Stimulated activated CD4-positive, alpha-beta T cell treated with anti-CD3 and anti-CD28 coated beads, Interleukin-12 subunit alpha, Interleukin-12 subunit beta, amount 100 ng/mL, for 24 hours (primary cell): ENCODE results near the gene CDH8.

Experiments used
- DNase-seq, 2 experiments: peaks; one replicate each; pipeline ENCODE4 v3.0.0-alpha.2; 2020; ENCODE audit warnings: low read depth in 2 of 2

CDH8 gene

DNA sequence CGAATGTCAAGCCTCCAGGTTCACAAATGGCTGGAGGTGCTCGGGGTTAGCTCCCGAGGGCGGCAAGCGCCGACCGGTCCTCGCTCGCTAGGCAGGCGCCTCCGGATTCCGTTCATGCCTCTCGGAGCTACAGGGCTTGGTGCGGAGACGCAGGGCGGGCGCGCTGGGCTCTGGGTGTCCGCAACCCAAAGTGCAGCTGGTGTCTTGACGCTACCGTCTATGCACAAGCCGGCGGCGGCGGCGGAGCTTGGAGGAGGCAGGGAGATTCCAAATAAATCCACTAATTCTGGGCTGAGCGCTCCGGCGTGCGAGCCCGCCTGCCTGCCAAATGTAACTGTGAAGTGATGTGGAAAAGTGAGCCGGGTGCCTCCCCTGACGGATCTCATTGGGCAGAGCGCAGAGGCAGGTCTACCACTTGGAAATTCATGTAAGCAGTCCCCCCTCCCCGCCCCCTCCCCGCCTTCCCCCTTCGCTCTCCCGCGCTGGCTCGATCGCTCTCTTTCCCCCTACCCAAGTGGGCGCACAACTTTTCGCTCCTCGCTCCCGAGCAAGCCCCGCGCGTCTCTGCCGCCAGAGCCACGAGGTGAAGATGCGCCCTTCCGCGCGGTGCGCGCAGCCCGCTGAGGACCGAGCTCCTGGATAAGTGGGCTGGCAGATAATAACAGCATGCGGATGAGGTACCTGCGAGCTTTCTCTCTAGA, at the start of gene CDH8:
CDH8 (minus strand) TSS at position 338 of the 701 bp plus-strand sequence. CDS start 15,035 bp downstream, outside the sequence.
- no peak for DNase-seq

DNA sequence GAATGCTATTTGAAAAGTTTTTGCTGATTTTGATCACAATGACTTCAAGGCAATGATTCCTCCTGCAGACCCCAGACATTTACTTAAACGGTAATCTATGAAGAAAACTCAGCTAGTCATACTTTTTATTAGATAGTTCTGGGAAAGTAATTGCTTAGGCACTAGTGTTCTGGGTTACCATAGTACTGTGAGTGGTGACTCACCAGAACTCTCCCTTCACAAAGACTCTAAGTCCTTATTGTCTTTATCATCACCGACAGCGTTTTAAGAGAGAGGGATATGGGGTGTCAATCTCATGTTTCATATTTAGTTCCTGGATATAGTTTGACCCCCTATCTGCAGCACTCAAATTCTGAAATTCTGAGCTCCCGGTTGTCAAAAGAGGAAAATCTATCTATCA, 43.0 kb upstream of the CDH8 start:
- DNase-seq: no peak

- no peak for DNase-seq
Observed at GRCh38 chr16:62077998-62078397, 41.8 kb upstream of the CDH8 start.

GRCh38 chr16:62076886-62077285, 40.6 kb upstream of the CDH8 start:
- DNase-seq: no peak

- no peak for DNase-seq
Observed at GRCh38 chr16:62068747-62069146, 32.5 kb upstream of the CDH8 start.

- DNase-seq: no peak
Observed at GRCh38 chr16:62067981-62068380, 31.7 kb upstream of the CDH8 start.

GRCh38 chr16:62067182-62067581, 30.9 kb upstream of the CDH8 start:
- no peak for DNase-seq

- DNase-seq: no peak
Observed at GRCh38 chr16:62066747-62067146, 30.5 kb upstream of the CDH8 start.

DNA sequence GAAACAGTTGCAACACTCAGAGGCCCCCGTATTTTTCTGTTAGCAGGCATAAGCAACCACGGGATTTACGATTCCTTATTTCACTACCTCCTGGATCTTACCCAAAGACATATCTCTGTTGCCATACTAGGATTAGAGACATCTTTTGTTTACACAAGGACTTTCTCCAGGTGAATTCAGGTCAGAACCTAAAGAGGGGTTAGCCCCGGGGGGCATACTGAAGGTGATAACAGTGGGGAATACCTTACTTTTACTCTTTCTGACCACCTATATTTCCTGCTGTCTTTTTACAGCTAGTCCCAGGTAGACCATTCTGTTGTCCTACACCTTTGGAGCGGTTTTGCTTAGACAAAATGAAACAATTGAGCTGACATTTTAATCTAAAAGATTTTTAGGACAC, 27.9 kb upstream of the CDH8 start:
- no peak for DNase-seq

- DNase-seq: no peak
Observed at GRCh38 chr16:62060089-62060488, 23.9 kb upstream of the CDH8 start.

- DNase-seq: no peak
Observed at GRCh38 chr16:62059527-62059926, 23.3 kb upstream of the CDH8 start.

DNA sequence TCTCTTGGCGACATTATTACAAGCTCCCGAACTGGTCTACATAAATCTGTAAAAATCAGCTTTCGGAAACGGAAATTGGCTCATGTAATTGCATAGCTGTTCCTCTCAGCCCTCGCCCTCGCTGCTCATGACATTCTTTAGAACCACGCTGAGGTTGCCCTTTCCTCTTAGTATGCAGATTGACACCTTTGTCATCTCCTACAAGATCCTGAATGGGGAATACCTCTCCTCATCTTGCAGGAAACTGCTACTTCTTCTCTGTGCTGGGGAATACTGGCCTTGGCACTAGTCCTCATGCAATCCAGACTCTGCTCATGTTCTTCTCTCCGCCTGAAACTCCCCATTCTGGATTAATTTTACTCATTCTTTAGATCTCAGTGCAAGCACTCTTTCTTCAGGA, 22.2 kb upstream of the CDH8 start:
- DNase-seq: no peak

DNA sequence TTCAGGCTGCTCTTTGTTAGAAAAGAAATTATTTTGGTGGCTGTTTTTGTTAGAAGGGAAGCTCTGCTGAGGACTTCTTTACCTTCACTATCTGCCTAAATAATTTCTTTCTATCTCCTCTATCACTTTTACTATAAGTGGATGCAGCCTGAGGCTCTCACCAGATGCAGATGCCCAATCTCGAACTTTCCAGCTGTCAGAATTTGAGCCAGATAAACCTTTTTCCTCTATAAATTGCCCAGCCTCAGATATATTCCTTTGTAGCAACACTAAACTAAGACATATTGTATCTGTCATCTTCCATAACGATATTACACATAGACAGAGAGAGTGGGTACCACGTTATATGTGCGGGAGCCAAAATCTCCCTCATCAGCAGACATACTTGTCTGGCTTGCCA, 15.7 kb upstream of the CDH8 start:
- DNase-seq: no peak

DNA sequence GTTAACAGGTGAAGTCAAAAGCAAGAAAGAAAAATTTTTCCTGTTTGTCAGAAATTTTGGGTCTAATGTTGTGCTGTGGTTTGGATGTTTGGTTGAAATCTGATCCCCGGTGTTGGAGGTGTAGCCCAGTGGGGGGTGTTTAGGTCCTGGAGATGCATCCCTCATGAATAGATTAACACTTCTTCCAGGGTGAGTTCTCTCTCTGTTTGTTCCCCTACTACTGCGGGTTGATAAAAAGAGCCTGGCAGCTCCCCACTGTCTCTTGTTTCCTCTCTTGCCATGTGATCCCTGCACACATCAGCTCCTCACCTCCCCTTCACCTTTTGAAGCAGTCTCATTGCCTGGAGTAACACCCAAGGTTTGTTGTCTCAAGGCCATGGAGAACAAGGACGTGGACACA, 14.6 kb upstream of the CDH8 start:
- DNase-seq: no peak

- DNase-seq: no peak
Observed at GRCh38 chr16:62046801-62047200, 10.6 kb upstream of the CDH8 start.

DNA sequence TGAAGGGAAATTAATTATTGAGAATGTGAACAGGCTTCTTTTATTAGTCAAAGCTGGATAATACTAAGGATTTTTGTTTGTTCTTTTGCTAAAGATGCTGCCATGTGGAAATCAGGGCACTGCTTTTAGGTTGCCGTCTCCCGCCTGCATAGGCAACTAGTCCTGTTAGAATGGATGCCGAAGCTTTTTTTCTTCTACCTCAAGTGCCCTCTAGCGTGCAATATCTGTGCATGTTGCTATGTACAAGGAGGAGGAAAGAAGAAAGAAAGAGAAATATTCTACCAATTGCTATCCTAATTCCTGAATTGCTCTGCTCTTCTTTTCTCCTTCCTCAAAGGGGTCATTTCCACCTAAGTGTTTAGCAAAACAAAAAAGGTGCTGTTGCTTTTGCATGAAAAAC, 5.2 kb upstream of the CDH8 start:
- DNase-seq: no peak

- DNase-seq: no peak
Observed at GRCh38 chr16:62038646-62039045, 2.4 kb upstream of the CDH8 start.

DNA sequence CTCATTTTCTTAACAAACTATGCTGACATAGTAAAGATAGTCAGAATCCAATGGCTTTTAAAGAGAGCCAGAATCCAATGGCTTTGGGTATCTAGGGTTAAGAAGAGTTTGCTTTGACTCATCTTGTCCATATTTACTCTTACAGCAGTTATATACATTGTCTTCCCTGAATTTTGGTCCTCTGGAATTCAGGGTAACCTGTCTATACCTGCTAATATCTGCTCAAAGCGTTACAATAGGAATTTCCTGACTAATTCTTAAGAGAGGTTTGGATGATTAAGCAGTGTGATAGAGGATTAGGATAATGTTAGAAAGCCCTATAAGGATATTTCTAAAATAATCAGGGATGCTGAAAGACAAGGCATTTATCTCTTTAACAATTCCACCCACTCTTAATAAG, 2.0 kb upstream of the CDH8 start:
- DNase-seq: no peak

DNA sequence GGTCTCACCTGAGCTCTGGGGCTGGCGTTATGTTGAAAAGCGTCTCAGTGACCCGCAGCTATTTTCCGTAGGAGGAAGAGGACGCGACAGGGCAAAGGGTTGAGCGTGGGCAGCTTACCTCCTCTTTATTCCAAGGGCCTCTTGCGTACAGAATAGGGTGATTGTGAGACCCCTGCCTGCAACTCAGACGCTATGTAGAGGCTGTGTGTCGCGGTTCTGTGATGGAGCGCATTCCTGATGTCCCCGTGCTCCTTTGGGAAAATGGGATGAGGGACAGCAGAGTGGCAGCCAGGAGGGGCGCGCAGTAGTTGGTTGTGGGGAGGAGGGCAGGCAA, 531 bp upstream of the CDH8 start:
- no peak for DNase-seq

GRCh38 chr16:62035115-62036092, 834 bp downstream of the CDH8 start:
- no peak for DNase-seq

GRCh38 chr16:62034231-62035114, 1.8 kb downstream of the CDH8 start:
- DNase-seq: no peak

DNA sequence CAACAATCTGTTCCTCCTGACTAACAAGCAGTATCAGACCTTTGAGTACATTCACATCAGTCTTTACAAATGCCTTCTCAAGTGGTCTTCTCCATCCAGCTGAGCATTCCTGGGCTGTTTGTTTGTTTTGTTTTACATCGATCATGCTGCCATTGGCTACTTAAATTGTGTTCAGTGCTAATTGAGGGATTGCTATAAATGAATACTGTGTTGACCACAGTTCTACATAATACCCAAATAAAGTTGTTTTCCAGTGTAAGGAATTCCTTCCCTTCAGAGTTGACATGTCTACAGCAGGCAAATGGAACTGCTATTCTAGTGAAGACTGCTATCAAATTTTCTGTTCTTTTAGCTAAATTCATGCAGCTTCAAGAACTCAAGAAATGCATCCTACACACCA, 3.2 kb downstream of the CDH8 start:
- DNase-seq: no peak
